GM18502 (cell line): ENCODE results near the gene GZMM.

Source experiments
- ATAC-seq: cut with Tn5 transposase; IDR thresholded peaks from one replicate; pipeline ENCODE4 v1.9.1; 2021; ENCODE audit warnings: mild to moderate bottlenecking; ENCODE audit not compliant: unreplicated experiment, poor library complexity

The GZMM gene

GRCh38 chr19:511101-511851 lies 32.6 kb upstream of the GZMM start:
- ATAC-seq: no peak

DNA sequence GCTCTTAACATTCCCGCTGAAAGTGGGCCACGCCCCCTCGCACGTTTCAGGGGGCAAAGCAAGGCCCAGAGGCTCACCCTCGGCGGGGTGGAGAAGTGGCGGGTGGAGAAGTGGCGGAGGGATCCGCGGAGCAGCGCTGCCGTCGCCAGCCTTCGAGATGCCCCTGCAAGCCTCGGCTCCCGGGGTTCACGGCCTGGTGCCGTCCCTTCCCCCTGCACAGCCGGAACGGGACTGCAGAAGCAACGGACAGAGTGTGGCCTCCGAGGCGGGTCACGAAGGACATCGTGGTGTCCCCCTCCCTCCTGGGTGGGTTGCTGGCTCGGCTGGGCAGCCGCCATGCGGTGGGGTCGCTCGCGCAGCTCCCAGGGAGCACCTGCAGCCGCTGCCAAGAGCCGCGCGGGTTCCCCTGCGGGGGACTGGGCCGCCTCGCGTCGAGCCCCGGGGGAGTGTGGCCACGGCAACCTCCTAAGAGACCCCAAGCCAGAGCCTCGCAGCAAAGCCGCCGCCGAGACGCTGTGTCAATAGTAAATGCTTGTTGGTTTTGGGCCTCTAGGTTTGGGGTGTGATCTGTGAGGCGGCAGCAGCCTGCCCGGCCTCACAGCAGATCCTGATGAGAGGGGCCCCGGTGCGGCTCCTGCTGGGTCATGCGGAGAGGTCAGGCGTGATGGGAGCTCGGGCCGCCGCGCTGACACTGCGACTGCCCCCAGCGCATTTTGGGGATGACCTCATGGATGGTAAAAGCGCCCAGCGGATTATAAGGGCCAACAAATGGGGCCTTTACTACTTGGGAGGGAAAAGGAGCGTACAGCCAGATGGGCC lies 31.1 kb upstream of the GZMM start:
- ATAC-seq: no peak

GRCh38 chr19:513368-514165 lies 30.3 kb upstream of the GZMM start:
- no peak for ATAC-seq

GRCh38 chr19:514166-514663 lies 29.6 kb upstream of the GZMM start:
- ATAC-seq: no peak

DNA sequence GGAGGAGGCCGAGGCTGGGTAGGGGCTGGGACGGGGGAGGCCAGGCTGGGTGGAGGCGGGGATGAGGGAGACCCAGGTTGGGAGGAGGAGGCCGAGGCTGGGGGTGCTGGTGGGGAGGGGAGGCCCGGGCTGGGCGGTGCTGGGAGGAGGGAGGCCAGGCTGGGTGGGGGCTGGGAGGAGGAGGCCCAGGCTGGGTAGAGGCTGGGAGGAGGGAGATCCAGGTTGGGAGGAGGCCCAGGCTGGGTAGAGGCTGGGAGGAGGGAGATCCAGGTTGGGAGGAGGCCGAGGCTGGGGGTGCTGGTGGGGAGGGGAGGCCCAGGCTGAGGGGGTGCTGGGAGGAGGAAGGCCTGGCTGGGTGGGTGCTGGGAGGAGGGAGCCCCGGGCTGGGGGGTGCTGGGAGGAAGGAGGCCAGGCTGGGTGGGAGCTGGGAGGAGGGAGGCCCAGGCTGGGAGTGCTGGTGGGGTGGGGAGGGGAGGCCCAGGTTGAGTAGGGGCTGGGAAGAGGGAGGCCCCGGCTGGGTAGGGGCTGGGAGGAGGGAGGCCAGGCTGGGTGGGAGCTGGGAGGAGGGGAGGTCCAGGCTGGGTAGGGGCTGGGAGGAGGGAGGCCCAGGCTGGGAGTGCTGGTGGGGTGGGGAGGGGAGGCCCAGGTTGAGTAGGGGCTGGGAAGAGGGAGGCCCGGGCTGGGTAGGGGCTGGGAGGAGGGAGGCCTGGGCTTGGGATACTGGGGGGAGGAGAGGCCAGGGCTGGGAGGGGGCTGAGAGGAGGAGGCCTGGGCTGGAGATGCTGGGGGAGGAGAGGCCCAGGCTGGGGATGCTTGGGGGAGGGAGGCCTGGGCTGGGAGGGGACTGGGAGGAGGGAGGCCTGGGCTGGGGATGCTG lies 25.9 kb upstream of the GZMM start:
- ATAC-seq: no peak

DNA sequence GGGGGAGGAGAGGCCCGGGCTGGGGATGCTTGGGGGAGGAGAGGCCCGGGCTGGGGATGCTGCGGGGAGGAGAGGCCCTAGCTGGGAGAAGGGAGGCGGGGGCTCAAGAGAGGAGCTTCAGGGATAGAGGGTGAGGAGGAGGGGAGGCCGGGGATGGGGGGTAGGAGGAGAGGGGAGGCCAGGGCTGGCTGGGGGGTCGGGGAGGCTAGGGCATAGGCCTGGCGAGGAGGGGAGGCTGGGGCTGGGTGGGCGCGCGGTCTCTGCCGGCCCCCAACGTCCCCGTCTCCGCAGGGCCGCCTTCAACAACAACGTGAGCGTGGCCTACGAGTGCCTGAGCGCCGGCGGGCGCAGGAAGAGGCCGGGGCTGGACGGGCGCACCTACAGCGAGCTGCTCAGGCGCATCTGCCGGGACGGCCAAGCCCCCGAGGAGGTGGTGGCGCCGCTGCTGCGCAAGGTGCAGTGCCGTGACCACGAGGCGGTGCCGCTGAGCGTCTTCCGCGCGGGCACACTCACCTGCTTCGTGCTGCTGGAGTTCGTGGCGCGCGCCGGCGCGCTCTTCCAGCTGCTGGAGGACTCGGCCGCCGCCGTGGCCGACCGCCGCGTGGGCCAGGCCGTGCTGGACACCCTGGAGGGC lies 25.1 kb upstream of the GZMM start:
- no peak for ATAC-seq

- no peak for ATAC-seq
Measured at GRCh38 chr19:519449-519865, 24.4 kb upstream of the GZMM start.

DNA sequence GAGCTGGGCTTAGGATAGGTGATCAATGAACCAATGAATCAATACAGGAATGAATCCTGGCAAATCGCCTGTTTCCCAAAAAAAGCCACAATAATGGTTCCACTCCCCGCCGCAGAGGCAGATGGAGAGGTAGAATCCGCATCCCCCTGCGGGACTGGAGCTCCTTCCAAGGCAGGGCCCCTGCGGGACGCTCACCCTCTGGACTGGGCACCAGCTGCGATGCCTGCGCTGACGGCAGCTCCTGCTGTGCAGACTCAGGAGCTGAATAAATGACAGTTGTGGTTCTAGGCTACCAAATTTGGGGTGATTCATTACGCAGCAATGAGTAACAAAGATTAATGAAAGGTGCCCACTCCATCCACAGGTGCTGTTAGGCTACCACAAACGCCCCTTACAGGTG lies 21.1 kb upstream of the GZMM start:
- ATAC-seq: no peak

- no peak for ATAC-seq
Measured at GRCh38 chr19:524062-524674, 19.7 kb upstream of the GZMM start.

DNA sequence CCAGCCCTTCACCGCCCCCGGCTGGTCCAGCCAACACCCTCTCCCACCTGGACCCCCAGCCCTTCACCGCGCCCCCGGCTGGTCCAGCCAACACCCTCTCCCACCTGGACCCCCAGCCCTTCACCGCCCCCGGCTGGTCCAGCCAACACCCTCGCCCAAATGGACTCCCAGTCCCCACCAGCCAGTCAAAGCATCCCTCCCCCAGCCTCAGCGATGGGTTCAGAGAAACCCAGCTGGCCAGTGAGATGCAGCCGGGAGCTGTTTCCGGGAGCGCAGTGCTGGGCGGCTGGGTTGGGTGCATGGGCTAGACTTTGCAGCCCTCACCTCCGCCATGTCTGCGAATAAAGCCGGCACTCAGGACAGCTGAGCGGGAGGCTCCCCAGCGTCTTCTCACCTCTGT lies 18.8 kb upstream of the GZMM start:
- no peak for ATAC-seq

DNA sequence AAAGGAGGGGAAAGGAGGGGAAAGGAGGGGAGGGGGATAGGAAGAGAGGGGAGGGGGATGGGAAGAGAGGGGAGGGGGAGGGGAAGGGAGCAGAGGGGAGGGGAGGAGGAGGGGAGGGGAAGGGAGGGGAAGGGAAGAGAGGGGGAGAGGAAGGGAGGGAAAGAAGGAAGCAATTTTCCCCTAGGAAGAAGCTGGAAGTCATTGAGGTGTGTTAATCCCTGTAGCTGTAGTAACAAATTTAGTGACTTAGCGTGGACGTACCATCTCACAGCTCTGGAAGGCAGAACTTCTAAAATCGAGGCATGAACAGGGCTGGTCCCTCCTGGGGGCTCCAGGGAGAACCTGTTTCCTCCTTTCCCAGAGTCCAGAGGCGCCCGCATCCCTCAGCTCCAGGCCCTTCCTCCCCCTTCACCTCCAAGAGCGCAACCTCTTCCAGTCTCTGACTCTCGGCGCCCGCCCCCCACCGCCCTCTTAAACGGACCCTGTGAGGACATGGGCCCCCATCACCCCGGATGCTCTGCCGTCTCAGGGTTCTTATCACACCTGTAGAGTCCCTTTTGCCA lies 17.9 kb upstream of the GZMM start:
- no peak for ATAC-seq

DNA sequence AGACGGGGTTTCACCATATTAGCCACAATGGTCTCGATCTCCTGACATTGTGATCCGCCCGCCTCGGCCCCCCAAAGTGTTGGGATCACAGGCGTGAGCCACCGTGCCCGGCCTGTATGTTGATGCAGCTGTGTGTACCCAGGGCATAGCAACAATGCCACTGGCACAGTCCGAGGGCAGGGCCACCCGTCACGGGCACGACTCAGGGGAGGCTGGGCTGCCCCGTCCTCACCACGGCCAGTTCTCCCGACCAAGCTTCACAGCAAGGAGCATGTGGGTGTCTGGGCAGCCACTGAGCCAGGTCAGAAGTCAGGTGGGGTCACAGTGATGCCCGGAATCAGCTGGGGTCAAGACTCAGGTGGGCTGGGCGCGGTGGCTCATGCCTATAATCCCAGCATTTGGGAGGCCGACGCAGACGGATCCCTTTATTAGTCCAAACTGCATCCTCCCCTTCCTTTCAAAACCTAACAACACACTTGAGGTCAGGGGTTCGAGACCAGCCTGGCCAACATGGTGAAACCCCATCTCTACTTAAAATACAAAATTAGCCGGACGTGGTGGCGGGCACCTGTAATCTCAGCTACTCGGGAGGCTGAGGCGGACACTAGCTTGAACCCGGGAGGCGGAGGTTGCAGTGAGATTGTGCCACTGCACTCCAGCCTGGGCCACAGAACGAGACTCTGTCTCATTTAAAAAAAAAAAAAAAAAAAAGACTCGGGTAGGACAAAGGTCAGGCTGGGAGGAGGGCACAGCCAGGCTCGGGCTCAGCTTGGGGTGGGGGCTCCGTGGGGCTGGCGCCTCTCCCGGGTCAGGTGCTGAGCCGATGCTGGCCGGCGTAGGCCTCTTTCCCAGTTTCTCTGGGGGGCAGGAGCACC lies 13.5 kb upstream of the GZMM start:
- no peak for ATAC-seq

DNA sequence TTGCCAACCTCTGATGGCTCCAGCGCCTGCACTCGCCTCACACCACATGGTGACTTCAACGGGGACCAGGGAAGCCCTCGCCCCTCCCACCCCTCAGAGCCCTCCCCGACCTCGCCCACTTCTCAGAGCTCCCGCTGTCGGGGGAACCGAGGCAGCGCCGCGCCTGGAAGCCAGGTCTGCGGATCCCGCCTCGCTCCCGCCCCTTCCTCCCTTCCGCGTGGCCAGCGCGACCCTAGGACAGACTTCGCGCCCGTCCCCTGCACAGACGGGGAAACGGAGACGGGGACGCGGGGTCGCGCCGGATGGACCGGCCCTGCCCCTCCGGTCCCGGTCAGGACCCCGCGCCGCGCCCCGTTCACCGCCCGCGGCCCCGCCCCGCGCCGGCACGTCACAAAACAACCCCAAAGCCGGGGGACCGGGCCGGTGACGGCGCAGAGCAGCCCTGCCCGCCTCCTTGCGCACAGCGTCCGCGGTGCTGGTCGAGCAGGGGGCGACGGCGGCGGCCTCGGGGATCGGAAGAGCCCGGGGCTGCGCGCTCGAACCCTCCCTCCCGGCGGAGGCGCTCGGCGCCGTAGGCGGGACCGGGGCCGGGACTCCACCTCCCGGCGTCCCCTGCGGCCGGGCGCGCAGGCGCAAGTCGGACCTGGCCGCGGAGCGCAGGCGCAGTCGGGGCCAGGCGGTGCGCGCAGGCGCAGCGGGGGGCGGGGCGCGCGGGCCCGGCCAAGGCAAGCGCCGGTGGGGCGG lies 12.7 kb upstream of the GZMM start:
- peak; percentile 73 for ATAC-seq

DNA sequence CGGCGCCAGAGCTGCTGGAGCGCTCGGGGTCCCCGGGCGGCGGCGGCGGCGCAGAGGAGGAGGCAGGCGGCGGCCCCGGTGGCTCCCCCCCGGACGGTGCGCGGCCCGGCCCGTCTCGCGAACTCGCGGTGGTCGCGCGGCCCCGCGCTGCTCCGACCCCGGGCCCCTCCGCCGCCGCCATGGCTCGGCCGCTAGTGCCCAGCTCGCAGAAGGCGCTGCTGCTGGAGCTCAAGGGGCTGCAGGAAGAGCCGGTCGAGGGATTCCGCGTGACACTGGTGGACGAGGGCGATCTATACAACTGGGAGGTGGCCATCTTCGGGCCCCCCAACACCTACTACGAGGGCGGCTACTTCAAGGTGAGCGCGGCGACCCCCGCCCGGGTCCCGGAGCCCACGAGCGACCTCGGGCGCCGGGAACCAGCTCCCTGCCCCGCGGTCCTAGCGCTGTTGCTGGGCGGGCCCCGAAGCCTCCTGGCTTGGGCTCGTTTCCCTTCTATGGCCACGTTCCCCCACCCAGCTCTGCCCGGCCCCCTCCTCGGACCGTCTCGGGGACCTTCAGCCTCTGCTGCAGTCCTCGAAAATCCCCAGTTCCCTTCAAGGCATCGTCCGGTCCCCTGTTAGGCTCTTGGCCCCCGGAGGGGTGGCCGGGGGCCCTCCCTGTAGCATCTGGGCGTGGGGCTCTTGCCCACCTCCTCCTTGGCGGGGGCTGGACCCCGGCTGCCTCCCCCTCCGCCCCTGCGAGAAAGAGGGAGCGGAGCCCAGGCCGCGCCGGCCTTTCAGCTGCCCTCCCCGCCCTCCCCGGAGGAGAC lies 11.9 kb upstream of the GZMM start, which contains the start of gene CDC34:
TSS of gene CDC34 (plus strand) at position 8 of the 808 bp plus-strand sequence. CDS start at position 180, 172 bp downstream.
- ATAC-seq: peak; percentile 18

DNA sequence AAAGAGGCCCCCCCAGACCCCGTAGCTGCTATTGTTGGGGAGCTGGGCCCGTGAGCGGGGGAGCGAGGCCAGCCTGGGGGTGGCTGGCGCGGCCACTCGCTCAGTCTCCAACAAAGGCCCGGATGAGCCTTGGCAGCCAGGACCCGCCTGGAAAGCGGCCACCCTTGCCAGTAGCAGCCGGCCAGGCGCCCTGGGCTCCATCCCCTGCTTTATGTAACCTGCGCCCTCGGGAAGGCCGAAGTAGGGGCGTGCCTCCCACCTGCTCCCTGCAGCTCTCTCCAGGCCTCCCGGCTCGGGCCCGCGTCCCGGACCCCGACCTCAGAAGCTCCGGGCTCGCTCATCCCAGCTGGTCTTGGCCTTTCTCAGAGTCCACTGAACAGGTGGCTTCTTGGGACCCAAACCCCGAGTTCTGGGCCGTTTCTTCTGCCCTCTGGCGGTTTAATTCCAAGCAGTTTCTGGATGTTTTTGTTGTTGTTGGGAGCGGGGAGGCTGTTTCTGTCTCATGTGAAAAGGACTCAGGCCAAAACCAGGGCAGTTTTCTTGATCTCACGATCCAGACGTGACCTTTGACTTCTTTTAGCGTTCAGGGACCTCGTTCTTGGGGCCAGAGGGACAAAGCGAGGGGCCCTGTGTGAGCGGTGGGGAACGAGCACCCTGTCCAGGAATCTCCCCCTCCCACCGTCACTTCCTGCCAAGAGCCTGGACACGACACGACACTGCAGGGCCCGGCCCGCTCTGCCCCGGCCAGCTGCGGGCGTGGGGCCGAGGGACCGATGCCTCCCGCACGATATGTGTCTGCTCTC lies 11.1 kb upstream of the GZMM start:
- ATAC-seq: no peak
